ENCODE results near the gene PHRF1. TPM values are rescaled to one million over a fixed set of nuclear protein-coding genes. Genes with fewer than 3 reads are reported as not detected.

Gene PHRF1
- total RNA-seq, 6 donors from 2014 or later: 25.7 to 93.2 (median 37.9) TPM

- peak in 1 of 2 donors; percentile 83 for DNase-seq
- H3K27ac ChIP-seq: no peak overlapping the region
- 88 to 97% methylated on average over 17 to 30 of the region's 30 CpGs for WGBS, 2 donors
- ATAC-seq (ENCODE audit: low FRiP score in 2 of 2): peak in 1 of 2 donors; percentile 4
- no peak for TF ChIP-seq EP300 (IDR thresholded peaks at IDR 0.05)
- no peak for TF ChIP-seq CTCF (IDR thresholded peaks at IDR 0.05)
- TF ChIP-seq POLR2AphosphoS5 (IDR thresholded peaks at IDR 0.05): no peak
- no peak for TF ChIP-seq POLR2A (IDR thresholded peaks at IDR 0.05)
- no peaks in the 10 kb centered on the region for H3K4me1 ChIP-seq
- H3K27me3 ChIP-seq: no peaks in the 10 kb centered on the region
- H3K36me3 ChIP-seq: peaks cover 34 to 100% (median 94%) of the 10 kb centered on the region in 4 donors
- no peaks in the 10 kb centered on the region for H3K9me3 ChIP-seq
- no peak overlapping the region for H3K4me3 ChIP-seq
These were observed 21.9 kb downstream of the PHRF1 start for GRCh38 chr11:598005-598680.

GRCh38 chr11:601573-602245 lies 25.4 kb downstream of the PHRF1 start:
- H3K36me3 ChIP-seq: peaks cover 52 to 100% (median 95%) of the 10 kb centered on the region in 4 donors

GRCh38 chr11:603154-603553 lies 26.9 kb downstream of the PHRF1 start:
- peaks cover 62 to 100% (median 95%) of the 10 kb centered on the region in 4 donors for H3K36me3 ChIP-seq
- ATAC-seq (ENCODE audit: low FRiP score in 2 of 2) (no peak), DNase-seq (no peak)
- H3K27me3 ChIP-seq: no peaks in the 10 kb centered on the region
- no peaks in the 10 kb centered on the region for H3K9me3 ChIP-seq
- no peak overlapping the region for H3K27ac ChIP-seq
- WGBS, 2 donors: 93% methylated on average over 13 of the region's 13 CpGs
- H3K4me1 ChIP-seq: no peaks in the 10 kb centered on the region
- no peak for TF ChIP-seq POLR2A (IDR thresholded peaks at IDR 0.05)
- no peak for TF ChIP-seq EP300 (IDR thresholded peaks at IDR 0.05)
- TF ChIP-seq POLR2AphosphoS5 (IDR thresholded peaks at IDR 0.05): no peak
- H3K4me3 ChIP-seq: no peak overlapping the region

More at GRCh38 chr11:601573-602245, 25.4 kb downstream of the PHRF1 start:
- Histone ChIP-seq H3K4me1 (no peaks in the 10 kb centered on the region), H3K27ac (no peak overlapping the region), H3K27me3 (no peaks in the 10 kb centered on the region), H3K4me3 (no peak overlapping the region), H3K9me3 (no peaks in the 10 kb centered on the region)
- 95 to 97% methylated on average over 22 to 23 of the region's 23 CpGs for WGBS, 2 donors
- TF ChIP-seq POLR2AphosphoS5 (IDR thresholded peaks at IDR 0.05) (no peak), CTCF (IDR thresholded peaks at IDR 0.05) (no peak), POLR2A (IDR thresholded peaks at IDR 0.05) (no peak), EP300 (IDR thresholded peaks at IDR 0.05) (no peak)
- DNase-seq (peak in 1 of 2 donors; percentile 62), ATAC-seq (ENCODE audit: low FRiP score in 2 of 2) (no peak)

- peaks cover 66 to 100% (median 96%) of the 10 kb centered on the region in 4 donors for H3K36me3 ChIP-seq
- no peak overlapping the region for H3K4me3 ChIP-seq
- peak in 1 of 2 donors; percentile 68 for DNase-seq
- no peaks in the 10 kb centered on the region for H3K27me3 ChIP-seq
- 96 to 97% methylated on average over 14 to 32 of the region's 33 CpGs for WGBS, 2 donors
- H3K27ac ChIP-seq: no peak overlapping the region
- TF ChIP-seq CTCF (IDR thresholded peaks at IDR 0.05): no peak
- TF ChIP-seq POLR2A (IDR thresholded peaks at IDR 0.05): no peak
- no peak for TF ChIP-seq POLR2AphosphoS5 (IDR thresholded peaks at IDR 0.05)
- no peak for TF ChIP-seq EP300 (IDR thresholded peaks at IDR 0.05)
- H3K9me3 ChIP-seq: no peaks in the 10 kb centered on the region
- H3K4me1 ChIP-seq: no peaks in the 10 kb centered on the region
- ATAC-seq (ENCODE audit: low FRiP score in 2 of 2): no peak
These were observed 29.2 kb downstream of the PHRF1 start for GRCh38 chr11:605286-606129.

- no peak for TF ChIP-seq POLR2A (IDR thresholded peaks at IDR 0.05)
- TF ChIP-seq EP300 (IDR thresholded peaks at IDR 0.05): no peak
- no peak for TF ChIP-seq CTCF (IDR thresholded peaks at IDR 0.05)
- no peak for TF ChIP-seq POLR2AphosphoS5 (IDR thresholded peaks at IDR 0.05)
- no peaks in the 10 kb centered on the region for H3K27me3 ChIP-seq
- no peaks in the 10 kb centered on the region for H3K9me3 ChIP-seq
- DNase-seq (peak; percentile 79 to 90), ATAC-seq (ENCODE audit: low FRiP score in 2 of 2) (peak; percentile 47 to 67)
- H3K36me3 ChIP-seq: peaks cover 67 to 100% (median 98%) of the 10 kb centered on the region in 4 donors
- 72 to 93% methylated on average over 5 to 16 of the region's 19 CpGs for WGBS, 2 donors
- H3K27ac ChIP-seq: no peak overlapping the region
- no peak overlapping the region for H3K4me3 ChIP-seq
- H3K4me1 ChIP-seq: no peaks in the 10 kb centered on the region
These were observed 30.0 kb downstream of the PHRF1 start for GRCh38 chr11:606245-606644.

All from upper lobe of left lung (tissue), 6 donors.